Spleen (tissue), 11 donors: ENCODE results near the gene LRWD1. TPM values are rescaled to one million over a fixed set of nuclear protein-coding genes. Genes with fewer than 3 reads are reported as not detected.
A peak's percentile ranks its signal among the peaks of the same experiment; 100 is the strongest.

Source experiments
- DNase-seq: peaks from one replicate; pipeline ENCODE4 v3.0.0-alpha.2; 2020
- H3K27ac ChIP-seq, 8 donors: fragments of 200-600 bp; sonication (generic) in 7 of 8; 1 replicate in 4 of 8; 2 replicates in 4 of 8; pipeline versions ENCODE4 v1.5.0 to v1.8.0; 2016 to 2021; ENCODE audit warnings: inconsistent platforms in 4 of 8, mild to moderate bottlenecking in 4 of 8, moderate library complexity in 1 of 8
- H3K27me3 ChIP-seq, 7 donors: fragments of 200-600 bp; sonication (generic) in 6 of 7; replicated peaks in 1 of 7; 1 replicate in 4 of 7; 2 replicates in 3 of 7; pipeline versions ENCODE4 v1.5.0 to v1.8.0; 2016 to 2021; ENCODE audit warnings: inconsistent platforms in 3 of 7, mild to moderate bottlenecking in 1 of 7
- H3K36me3 ChIP-seq, 6 donors: fragments of 200-600 bp; sonication (generic) in 5 of 6; 1 replicate in 4 of 6; 2 replicates in 2 of 6; pipeline versions ENCODE4 v1.5.0 to v1.8.0; 2016 to 2021; ENCODE audit warnings: inconsistent platforms in 2 of 6
- H3K4me1 ChIP-seq, 6 donors: fragments of 200-600 bp; sonication (generic) in 5 of 6; 1 replicate in 3 of 6; 2 replicates in 3 of 6; pipeline versions ENCODE4 v1.5.0 to v1.8.0; 2016 to 2021; ENCODE audit warnings: inconsistent platforms in 3 of 6
- H3K4me3 ChIP-seq, 8 donors: fragments of 200-600 bp; sonication (generic) in 7 of 8; 1 replicate in 4 of 8; 2 replicates in 4 of 8; pipeline versions ENCODE4 v1.5.0 to v1.8.0; 2016 to 2021; ENCODE audit warnings: inconsistent platforms in 4 of 8, mild to moderate bottlenecking in 4 of 8, moderate library complexity in 2 of 8
- H3K9me3 ChIP-seq, 8 donors: fragments of 200-600 bp; sonication (generic) in 7 of 8; 1 replicate in 4 of 8; 2 replicates in 4 of 8; pipeline versions ENCODE4 v1.5.0 to v1.8.0; 2016 to 2021; ENCODE audit warnings: inconsistent platforms in 4 of 8
- POLR2A ChIP-seq, 3 donors: fragments of 450-650 bp; IDR thresholded peaks; one replicate each; pipeline ENCODE4 v1.5.1; 2017; ENCODE audit warnings: antibody characterized with exemption in 3 of 3, mild to moderate bottlenecking in 1 of 3
- POLR2AphosphoS5 ChIP-seq, 3 donors: sonication (generic); formaldehyde crosslinking; IDR thresholded peaks; one replicate each; pipeline ENCODE4 v1.5.1; 2017; ENCODE audit warnings: antibody characterized with exemption in 3 of 3
- WGBS, 5 donors: extraction: QIAGEN DNeasy Blood & Tissue Kit in 3 of 5; methylation state at CpG; one replicate each; pipeline versions ENCODE4 v1.1.5 to v1.1.7; 2013 to 2018; 5-methylcytosine and 5-hydroxymethylcytosine counted together
- intact Hi-C: fragments of 100-400 bp; cut with DNase I; formaldehyde crosslinking; loops from one replicate; pipeline ENCODE4 v1.15.0; 2023; ENCODE audit warnings: low total_unique reads
- polyA plus RNA-seq, 3 donors: library from polyadenylated mRNA; stranded (reverse); fragments of 200-250 nt; gene quantifications; one replicate each; pipeline ENCODE4 v1.2.1, GENCODE V29; 2013
- total RNA-seq, 7 donors: library from RNA; depleted of rRNA in 3 of 7; stranded (reverse); fragments of >200 nt in 3 of 7; fragmentation: NEBNext Ultra II Directional in 4 of 7; extraction: Animal tissue kit (Norgen Biotek cat#: 25700) in 4 of 7; gene quantifications; one replicate each; pipeline versions ENCODE4 v1.1.0 to v1.2.1, GENCODE V29; 2016 to 2021
- TF ChIP-seq, protein P1 (sequence below), 11 experiments: fragments of 200-600 bp in 7 of 11; fragments of 450-650 bp in 4 of 11; sonication (generic) in 4 of 11; IDR thresholded peaks in 8 of 11; conservative IDR thresholded peaks in 3 of 11; 1 replicate in 7 of 11; 2 replicates in 4 of 11; pipeline versions ENCODE4 v1.4.0 to v1.8.0; 2016 to 2021; ENCODE audit warnings: antibody characterized with exemption in 11 of 11, inconsistent platforms in 4 of 11, mild to moderate bottlenecking in 1 of 11
- donor health status: healthy with polysubstance abuse.
- donor health status: DM: no; HTN: no; CAD: no; lungs with moderate emphysema.
- donor health status: DM: no; HTN: no; CAD: no.
- donor health status: Bipolar disorder and iron deficiency.
- donor health status: healthy.
- donor health status: DM: no; HTN: no; CAD: no.
- donor health status: DM: yes; HTN: yes; CAD: no.

The LRWD1 gene
- total and polyA plus RNA-seq, 10 donors = 19.9 to 42.2 (median 27.3) TPM

GRCh38 chr7:102449136-102449535 is 15.6 kb upstream of the LRWD1 start:
- 94 to 99% (median 97%) methylated on average over 15 of the region's 15 CpGs for WGBS, 5 donors
- Histone ChIP-seq H3K27ac (no peak overlapping the region), H3K36me3 (peaks cover 5 to 57% (median 32%) of the 10 kb centered on the region in 6 donors), H3K27me3 (no peaks in the 10 kb centered on the region), H3K9me3 (no peaks in the 10 kb centered on the region), H3K4me3 (no peak overlapping the region), H3K4me1 (peaks cover 0 to 55% (median 24%) of the 10 kb centered on the region in 6 donors)
- no peak for DNase-seq
- peak in 1 of 3 donors; percentile 12 for TF ChIP-seq POLR2AphosphoS5 (IDR thresholded peaks at IDR 0.05)
- TF ChIP-seq POLR2A (IDR thresholded peaks at IDR 0.05) = no peak
- TF ChIP-seq, protein P1, sequence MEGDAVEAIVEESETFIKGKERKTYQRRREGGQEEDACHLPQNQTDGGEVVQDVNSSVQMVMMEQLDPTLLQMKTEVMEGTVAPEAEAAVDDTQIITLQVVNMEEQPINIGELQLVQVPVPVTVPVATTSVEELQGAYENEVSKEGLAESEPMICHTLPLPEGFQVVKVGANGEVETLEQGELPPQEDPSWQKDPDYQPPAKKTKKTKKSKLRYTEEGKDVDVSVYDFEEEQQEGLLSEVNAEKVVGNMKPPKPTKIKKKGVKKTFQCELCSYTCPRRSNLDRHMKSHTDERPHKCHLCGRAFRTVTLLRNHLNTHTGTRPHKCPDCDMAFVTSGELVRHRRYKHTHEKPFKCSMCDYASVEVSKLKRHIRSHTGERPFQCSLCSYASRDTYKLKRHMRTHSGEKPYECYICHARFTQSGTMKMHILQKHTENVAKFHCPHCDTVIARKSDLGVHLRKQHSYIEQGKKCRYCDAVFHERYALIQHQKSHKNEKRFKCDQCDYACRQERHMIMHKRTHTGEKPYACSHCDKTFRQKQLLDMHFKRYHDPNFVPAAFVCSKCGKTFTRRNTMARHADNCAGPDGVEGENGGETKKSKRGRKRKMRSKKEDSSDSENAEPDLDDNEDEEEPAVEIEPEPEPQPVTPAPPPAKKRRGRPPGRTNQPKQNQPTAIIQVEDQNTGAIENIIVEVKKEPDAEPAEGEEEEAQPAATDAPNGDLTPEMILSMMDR (IDR thresholded peaks at IDR 0.05 in 8 of 11, conservative IDR thresholded peaks at IDR 0.05 in 3 of 11) = no peak
- intact Hi-C loops = no loop called here

DNA sequence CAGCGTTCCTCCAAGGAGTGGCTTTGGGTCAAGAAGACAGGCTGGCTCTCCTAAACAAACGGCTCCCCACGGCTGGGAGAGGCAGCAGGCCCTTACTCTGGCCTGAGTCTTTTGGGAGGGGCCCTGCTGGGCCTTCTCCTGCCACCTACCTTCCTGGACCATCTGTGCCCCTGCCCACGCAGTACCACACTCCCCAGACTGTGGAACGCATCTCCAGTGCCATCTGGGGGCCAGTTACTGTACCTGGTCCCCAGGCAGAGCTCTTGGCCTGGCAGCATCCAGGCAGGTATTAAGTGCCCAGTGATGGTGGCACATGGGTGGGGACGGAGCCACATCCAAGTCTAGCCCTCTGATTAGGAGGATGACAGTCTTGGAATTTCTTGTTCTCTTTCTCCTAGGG is 14.5 kb upstream of the LRWD1 start:
- peak; percentile 54 to 67 (median 61) for TF ChIP-seq POLR2AphosphoS5 (IDR thresholded peaks at IDR 0.05)
- no peak for TF ChIP-seq POLR2A (IDR thresholded peaks at IDR 0.05)
- TF ChIP-seq, protein P1 (IDR thresholded peaks at IDR 0.05 in 8 of 11, conservative IDR thresholded peaks at IDR 0.05 in 3 of 11) = peak; percentile 31 to 69 (median 52)
- peaks cover 5 to 53% (median 33%) of the 10 kb centered on the region in 6 donors for H3K36me3 ChIP-seq
- H3K27ac ChIP-seq = peak overlapping the region in 2 of 8 donors; percentile 22 to 26
- 57 to 75% (median 69%) methylated on average over 6 of the region's 6 CpGs for WGBS, 5 donors
- H3K9me3 ChIP-seq = no peaks in the 10 kb centered on the region
- no peak overlapping the region for H3K4me3 ChIP-seq
- intact Hi-C loops = no loop called here
- DNase-seq = peak; percentile 85
- peaks cover 0 to 44% (median 16%) of the 10 kb centered on the region in 6 donors for H3K4me1 ChIP-seq
- no peaks in the 10 kb centered on the region for H3K27me3 ChIP-seq

GRCh38 chr7:102451371-102452054 is 13.3 kb upstream of the LRWD1 start:
- H3K36me3 ChIP-seq = peaks cover 5 to 53% (median 40%) of the 10 kb centered on the region in 6 donors
- peak overlapping the region in 1 of 8 donors; percentile 5 for H3K27ac ChIP-seq
- no peaks in the 10 kb centered on the region for H3K27me3 ChIP-seq
- no peak for DNase-seq
- H3K4me3 ChIP-seq = no peak overlapping the region
- TF ChIP-seq POLR2AphosphoS5 (IDR thresholded peaks at IDR 0.05) = peak in 1 of 3 donors; percentile 61
- TF ChIP-seq, protein P1 (IDR thresholded peaks at IDR 0.05 in 8 of 11, conservative IDR thresholded peaks at IDR 0.05 in 3 of 11) = no peak
- intact Hi-C loops = no loop called here
- 70 to 78% (median 74%) methylated on average over 15 to 23 of the region's 23 CpGs for WGBS, 5 donors
- H3K4me1 ChIP-seq = peaks cover 0 to 31% (median 5%) of the 10 kb centered on the region in 6 donors
- no peaks in the 10 kb centered on the region for H3K9me3 ChIP-seq

- H3K36me3 ChIP-seq = peaks cover 0 to 53% (median 40%) of the 10 kb centered on the region in 6 donors
- H3K4me3 ChIP-seq = no peak overlapping the region
- no peak overlapping the region for H3K27ac ChIP-seq
- 85 to 98% (median 89%) methylated on average over 6 of the region's 6 CpGs for WGBS, 5 donors
- DNase-seq = no peak
- peaks cover 0 to 26% (median 3%) of the 10 kb centered on the region in 6 donors for H3K4me1 ChIP-seq
- no peaks in the 10 kb centered on the region for H3K9me3 ChIP-seq
- intact Hi-C loops = no loop called here
- H3K27me3 ChIP-seq = no peaks in the 10 kb centered on the region
- TF ChIP-seq POLR2AphosphoS5 (IDR thresholded peaks at IDR 0.05) (no peak), POLR2A (IDR thresholded peaks at IDR 0.05) (no peak)
- TF ChIP-seq, protein P1 (IDR thresholded peaks at IDR 0.05 in 8 of 11, conservative IDR thresholded peaks at IDR 0.05 in 3 of 11) = no peak
Measured at GRCh38 chr7:102452451-102452850, 12.3 kb upstream of the LRWD1 start.
